Adipocyte (in vitro differentiated cells): ENCODE results near the gene AHSG.

Experiments
- DNase-seq: peaks from one replicate; pipeline ENCODE4 v3.0.0-alpha.2; 2015; ENCODE audit warnings: low read depth
- H3K27me3 ChIP-seq: replicated peaks from 2 replicates; pipeline ENCODE4 v1.7.0; 2013; ENCODE audit warnings: mild to moderate bottlenecking, low read length, moderate library complexity; ENCODE audit not compliant: control insufficient read depth, insufficient read depth
- H3K36me3 ChIP-seq: 2 replicates; pipeline ENCODE4 v1.7.0; 2013; ENCODE audit warnings: low read length, mild to moderate bottlenecking, moderate library complexity; ENCODE audit not compliant: control insufficient read depth, insufficient read depth, severe bottlenecking
- H3K4me1 ChIP-seq: 2 replicates; pipeline ENCODE4 v1.7.0; 2013; ENCODE audit warnings: mild to moderate bottlenecking, low read length, moderate library complexity; ENCODE audit not compliant: control insufficient read depth, insufficient read depth
- H3K4me3 ChIP-seq: 2 replicates; pipeline ENCODE4 v1.7.0; 2013; ENCODE audit warnings: mild to moderate bottlenecking, low read length, moderate library complexity
- H3K9ac ChIP-seq: 2 replicates; pipeline ENCODE4 v1.7.0; 2013; ENCODE audit warnings: mild to moderate bottlenecking, low read length, moderate library complexity
- H3K9me3 ChIP-seq: 2 replicates; pipeline ENCODE4 v1.7.0; 2013; ENCODE audit warnings: mild to moderate bottlenecking, low read length, moderate library complexity; ENCODE audit not compliant: control insufficient read depth

The AHSG gene

GRCh38 chr3:186594591-186595113 is 18.2 kb upstream of the AHSG start:
- peaks cover 11% of the 10 kb centered on the region for H3K27me3 ChIP-seq
- H3K9ac ChIP-seq = no peak overlapping the region
- H3K9me3 ChIP-seq = no peaks in the 10 kb centered on the region
- DNase-seq = no peak
- H3K4me1 ChIP-seq = no peaks in the 10 kb centered on the region
- H3K4me3 ChIP-seq = no peak overlapping the region
- no peaks in the 10 kb centered on the region for H3K36me3 ChIP-seq

GRCh38 chr3:186596568-186597287 is 16.1 kb upstream of the AHSG start:
- H3K4me1 ChIP-seq = no peaks in the 10 kb centered on the region
- no peak for DNase-seq

GRCh38 chr3:186598108-186598784 is 14.6 kb upstream of the AHSG start:
- no peaks in the 10 kb centered on the region for H3K36me3 ChIP-seq
- DNase-seq = peak; percentile 31
- H3K27me3 ChIP-seq = peaks cover 10% of the 10 kb centered on the region
- H3K4me3 ChIP-seq = no peak overlapping the region
- no peaks in the 10 kb centered on the region for H3K4me1 ChIP-seq
- no peak overlapping the region for H3K9ac ChIP-seq
- no peaks in the 10 kb centered on the region for H3K9me3 ChIP-seq

More at GRCh38 chr3:186596568-186597287, 16.1 kb upstream of the AHSG start:
- Histone ChIP-seq H3K4me3 (no peak overlapping the region), H3K9me3 (no peaks in the 10 kb centered on the region), H3K36me3 (no peaks in the 10 kb centered on the region), H3K27me3 (peaks cover 6% of the 10 kb centered on the region), H3K9ac (no peak overlapping the region)

GRCh38 chr3:186598794-186599141 is 14.1 kb upstream of the AHSG start:
- no peaks in the 10 kb centered on the region for H3K36me3 ChIP-seq

GRCh38 chr3:186599142-186599784 is 13.6 kb upstream of the AHSG start:
- no peak for DNase-seq
- H3K36me3 ChIP-seq = no peaks in the 10 kb centered on the region
- peaks cover 10% of the 10 kb centered on the region for H3K27me3 ChIP-seq

More at GRCh38 chr3:186598794-186599141, 14.1 kb upstream of the AHSG start:
- Histone ChIP-seq H3K9ac (no peak overlapping the region), H3K4me1 (no peaks in the 10 kb centered on the region), H3K4me3 (no peak overlapping the region), H3K27me3 (peaks cover 10% of the 10 kb centered on the region), H3K9me3 (no peaks in the 10 kb centered on the region)
- no peak for DNase-seq

GRCh38 chr3:186599785-186600166 is 13.1 kb upstream of the AHSG start:
- Histone ChIP-seq H3K9ac (no peak overlapping the region), H3K4me1 (no peaks in the 10 kb centered on the region), H3K36me3 (no peaks in the 10 kb centered on the region), H3K4me3 (no peak overlapping the region), H3K27me3 (peaks cover 15% of the 10 kb centered on the region), H3K9me3 (no peaks in the 10 kb centered on the region)
- DNase-seq = no peak

More at GRCh38 chr3:186599142-186599784, 13.6 kb upstream of the AHSG start:
- Histone ChIP-seq H3K4me1 (no peaks in the 10 kb centered on the region), H3K4me3 (no peak overlapping the region), H3K9ac (no peak overlapping the region), H3K9me3 (no peaks in the 10 kb centered on the region)

- no peaks in the 10 kb centered on the region for H3K4me1 ChIP-seq
- peaks cover 24% of the 10 kb centered on the region for H3K27me3 ChIP-seq
- no peaks in the 10 kb centered on the region for H3K9me3 ChIP-seq
- DNase-seq = no peak
- H3K36me3 ChIP-seq = no peaks in the 10 kb centered on the region
- no peak overlapping the region for H3K9ac ChIP-seq
- H3K4me3 ChIP-seq = no peak overlapping the region
Observed at GRCh38 chr3:186600896-186601295, 12.0 kb upstream of the AHSG start.

- Histone ChIP-seq H3K36me3 (no peaks in the 10 kb centered on the region), H3K9me3 (no peaks in the 10 kb centered on the region), H3K27me3 (peaks cover 24% of the 10 kb centered on the region), H3K4me3 (no peak overlapping the region), H3K4me1 (no peaks in the 10 kb centered on the region), H3K9ac (no peak overlapping the region)
- no peak for DNase-seq
Observed at GRCh38 chr3:186603159-186603558, 9.7 kb upstream of the AHSG start.

GRCh38 chr3:186605078-186605477 is 7.8 kb upstream of the AHSG start:
- peaks cover 24% of the 10 kb centered on the region for H3K27me3 ChIP-seq
- no peaks in the 10 kb centered on the region for H3K36me3 ChIP-seq
- H3K4me3 ChIP-seq = no peak overlapping the region
- H3K4me1 ChIP-seq = no peaks in the 10 kb centered on the region
- no peak for DNase-seq
- H3K9me3 ChIP-seq = no peaks in the 10 kb centered on the region
- no peak overlapping the region for H3K9ac ChIP-seq

- Histone ChIP-seq H3K9me3 (no peaks in the 10 kb centered on the region), H3K4me3 (no peak overlapping the region), H3K4me1 (no peaks in the 10 kb centered on the region), H3K36me3 (no peaks in the 10 kb centered on the region), H3K9ac (no peak overlapping the region), H3K27me3 (peaks cover 20% of the 10 kb centered on the region)
- no peak for DNase-seq
Observed at GRCh38 chr3:186605561-186606545, 7.0 kb upstream of the AHSG start.
